HepG2 (cell line): ENCODE results near the gene ZFP69. TPM values are rescaled to one million over a fixed set of nuclear protein-coding genes. Genes with fewer than 3 reads are reported as not detected.
A peak's percentile ranks its signal among the peaks of the same experiment; 100 is the strongest.

Experiments
- BHLHE40 ChIP-seq: IDR thresholded peaks from 2 replicates; pipeline ENCODE4 v1.6.1; 2011; ENCODE audit warnings: low read length, improper control_type of control experiment
- EED ChIP-seq: sonication (generic); formaldehyde crosslinking; IDR thresholded peaks from 2 replicates; pipeline ENCODE4 v1.5.0; 2020; ENCODE audit warnings: mild to moderate bottlenecking, missing genetic modification reagents
- GMEB2 ChIP-seq: IDR thresholded peaks from 2 replicates; pipeline ENCODE4 v1.6.1; 2016; ENCODE audit warnings: missing biosample characterization, missing genetic modification reagents, low read depth
- HMGXB4 ChIP-seq, 2 experiments: sonication (generic) in 1 of 2; formaldehyde crosslinking in 1 of 2; IDR thresholded peaks; 2 replicates each; pipeline versions ENCODE4 v1.4.0 to v1.6.1; 2018 to 2020; ENCODE audit warnings: missing genetic modification reagents in 2 of 2, borderline replicate concordance in 1 of 2, low read depth in 1 of 2, mild to moderate bottlenecking in 1 of 2, missing biosample characterization in 1 of 2
- MXI1 ChIP-seq: IDR thresholded peaks from 3 replicates; pipeline ENCODE4 v1.6.1; 2012; ENCODE audit warnings: low read depth, low read length, inconsistent platforms, borderline replicate concordance
- POLR2A ChIP-seq, 2 experiments: IDR thresholded peaks; 2 replicates each; pipeline ENCODE4 v1.6.1; 2011; ENCODE audit warnings: low read depth in 2 of 2, low read length in 2 of 2, mild to moderate bottlenecking in 1 of 2, moderate library complexity in 1 of 2; ENCODE audit not compliant: insufficient read depth in 1 of 2
- SIN3B ChIP-seq: fragments of 150-350 bp; IDR thresholded peaks from 2 replicates; pipeline ENCODE4 v1.6.1; 2014; ENCODE audit warnings: low read length
- SIX1 ChIP-seq: sonication (generic); formaldehyde crosslinking; IDR thresholded peaks from 2 replicates; pipeline ENCODE4 v1.4.0; 2020; ENCODE audit warnings: missing genetic modification reagents, borderline replicate concordance
- TFDP1 ChIP-seq: IDR thresholded peaks from 2 replicates; pipeline ENCODE4 v1.6.1; 2016; ENCODE audit warnings: missing compliant biosample characterization, missing genetic modification reagents, borderline replicate concordance
- THRA ChIP-seq: sonication (generic); formaldehyde crosslinking; IDR thresholded peaks from 2 replicates; pipeline ENCODE4 v1.4.0; 2020; ENCODE audit warnings: missing genetic modification reagents, borderline replicate concordance
- USF2 ChIP-seq, 2 experiments: sonication (generic) in 1 of 2; formaldehyde crosslinking in 1 of 2; IDR thresholded peaks; 2 replicates each; pipeline versions ENCODE4 v1.5.1 to v1.6.1; 2011 to 2020; ENCODE audit warnings: borderline replicate concordance in 1 of 2, low read depth in 1 of 2, low read length in 1 of 2, mild to moderate bottlenecking in 1 of 2, missing genetic modification reagents in 1 of 2, moderate library complexity in 1 of 2
- ZFP62 ChIP-seq: sonication (generic); formaldehyde crosslinking; IDR thresholded peaks from 2 replicates; pipeline ENCODE4 v1.4.0; 2020; ENCODE audit warnings: missing genetic modification reagents
- ZFP82 ChIP-seq: sonication (generic); formaldehyde crosslinking; IDR thresholded peaks from 2 replicates; pipeline ENCODE4 v1.5.1; 2020; ENCODE audit warnings: mild to moderate bottlenecking, missing genetic modification reagents, borderline replicate concordance
- ZNF296 ChIP-seq: sonication (generic); formaldehyde crosslinking; conservative IDR thresholded peaks from 2 replicates; pipeline ENCODE4 v1.5.0; 2020; ENCODE audit warnings: mild to moderate bottlenecking, missing genetic modification reagents
- ZNF784 ChIP-seq: sonication (generic); formaldehyde crosslinking; IDR thresholded peaks from 2 replicates; pipeline ENCODE4 v1.5.1; 2020; ENCODE audit warnings: missing genetic modification reagents, mild to moderate bottlenecking, borderline replicate concordance
- ZNF792 ChIP-seq: IDR thresholded peaks from 2 replicates; pipeline ENCODE4 v1.6.1; 2016
- polyA plus RNA-seq, 8 experiments: library from polyadenylated mRNA; depleted of rRNA in 3 of 8; stranded (reverse) in 7 of 8; unstranded in 1 of 8; fragments of >200 nt; fragmentation: Illumina TruSeq in 4 of 8; extraction: Trizol in 4 of 8; gene quantifications; 2 replicates each; pipeline versions ENCODE4 v1.2.1 to v1.2.3, GENCODE V29; 2011 to 2016; ENCODE audit warnings: low read depth in 4 of 8, missing spikeins in 1 of 8, mixed read lengths in 1 of 8; ENCODE audit not compliant: insufficient read depth in 1 of 8
- total RNA-seq, 5 experiments: library from RNA; depleted of rRNA; stranded (reverse); fragments of >200 nt; fragmentation: Illumina TruSeq; extraction: Trizol; gene quantifications; 2 replicates each; pipeline ENCODE4 v1.2.3, GENCODE V29; 2016; ENCODE audit warnings: low read depth in 1 of 5

The ZFP69 gene
- total and polyA plus RNA-seq, 2 of the 13 experiments (the other 11 are each of a cell fraction or from before 2014, with no cell fraction given) = 2.6 to 5.6 TPM

GRCh38 chr1:40508375-40509341 is 31.6 kb downstream of the ZFP69 start, which contains the start of gene EXO5 (continued):
- TF ChIP-seq THRA (CRISPR knock-in tag) (no peak), USF2 (IDR thresholded peaks at IDR 0.05; ENCODE audit: low read depth, low read length) (no peak), USF2 (CRISPR knock-in tag; IDR thresholded peaks at IDR 0.05; ENCODE audit: borderline replicate concordance) (no peak), MXI1 (peak; percentile 45; the same call in 1 of the 3 replicates), POLR2A (IDR thresholded peaks at IDR 0.05; ENCODE audit: insufficient read depth in 1 of 2, low read depth in 2 of 2, low read length in 2 of 2) (peak; percentile 76 to 93), ZFP82 (CRISPR knock-in tag) (peak; percentile 55; the same call in 1 of the 2 replicates), SIN3B (no peak), SIX1 (no peak), BHLHE40 (no peak), EED (peak; percentile 21; the same call in 1 of the 2 replicates), ZNF792 (CRISPR knock-in tag) (peak; percentile 72; the same call in 1 of the 2 replicates), ZNF784 (CRISPR knock-in tag) (no peak; the same call in 1 of the 2 replicates), ZNF296 (CRISPR knock-in tag) (no peak; the same call in 1 of the 2 replicates), GMEB2 (CRISPR knock-in tag) (no peak), ZFP62 (CRISPR knock-in tag) (no peak), TFDP1 (CRISPR knock-in tag) (peak; percentile 85; the same call in 1 of the 2 replicates), HMGXB4 (CRISPR knock-in tag; IDR thresholded peaks at IDR 0.05; ENCODE audit: borderline replicate concordance in 1 of 2, low read depth in 1 of 2) (peak; percentile 70 to 84)
